ENCODE data around the gene SOCS1. TPM values are rescaled to one million over a fixed set of nuclear protein-coding genes. Genes with fewer than 3 reads are reported as not detected.

Gene SOCS1, protein sequence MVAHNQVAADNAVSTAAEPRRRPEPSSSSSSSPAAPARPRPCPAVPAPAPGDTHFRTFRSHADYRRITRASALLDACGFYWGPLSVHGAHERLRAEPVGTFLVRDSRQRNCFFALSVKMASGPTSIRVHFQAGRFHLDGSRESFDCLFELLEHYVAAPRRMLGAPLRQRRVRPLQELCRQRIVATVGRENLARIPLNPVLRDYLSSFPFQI
- total RNA-seq: 9.0 and 13.1 TPM in 2 replicates
- polyA plus RNA-seq: 18.6 and 33.5 TPM in 2 replicates

DNA sequence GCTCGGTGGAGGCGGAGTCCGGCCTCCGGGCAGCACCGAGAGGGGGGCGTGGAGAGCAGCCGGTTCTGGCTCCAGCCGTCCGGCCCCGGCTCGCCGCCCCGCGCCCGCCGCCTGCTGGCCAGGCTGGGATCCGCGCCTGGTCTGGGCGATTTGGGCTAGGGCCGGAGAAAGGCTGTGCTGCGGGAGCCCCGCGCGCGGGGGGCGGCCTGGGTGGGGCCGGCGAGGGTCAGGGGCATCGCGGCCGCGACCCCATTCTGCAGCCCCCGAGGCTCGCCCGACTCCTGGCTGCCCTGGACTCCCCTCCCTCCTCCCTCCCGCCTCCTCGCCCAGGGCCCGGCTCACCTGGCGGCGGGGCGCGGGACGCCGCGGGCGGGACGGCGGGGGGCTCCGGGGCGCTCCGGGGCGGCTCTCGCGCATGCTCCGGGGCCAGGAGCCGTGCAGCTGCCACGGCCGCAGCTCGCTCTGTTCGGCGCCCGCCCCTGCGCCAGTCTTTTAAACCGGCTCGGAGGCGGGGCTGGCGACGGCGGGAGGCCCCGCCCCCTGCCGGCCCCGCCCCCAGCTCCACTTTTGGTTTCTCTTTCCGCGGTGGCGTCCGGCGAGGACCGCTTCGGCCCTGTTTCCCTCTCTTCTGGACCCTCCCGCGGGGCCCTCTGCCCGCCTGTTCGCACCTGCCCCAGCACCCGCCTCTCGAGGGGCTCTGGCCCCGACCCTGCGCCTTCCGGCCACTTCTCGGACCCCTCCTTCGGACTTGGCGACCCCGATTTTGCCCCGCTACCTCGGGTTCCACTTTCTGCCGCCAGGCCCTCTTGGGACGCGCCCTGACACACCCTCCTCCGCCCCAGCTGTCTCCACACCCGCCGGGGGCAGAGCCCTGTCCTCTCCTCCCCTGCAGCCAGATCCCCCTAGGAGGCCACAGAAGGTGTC is at the start of gene SOCS1:
TSS of gene SOCS1 (minus strand) at position 468 of the 924 bp plus-strand sequence. CDS start 726 bp downstream, outside the sequence.
- no peaks in the 10 kb centered on the region for H3K9me3 ChIP-seq (ENCODE audit: low read depth)
- H4K20me1 ChIP-seq (ENCODE audit: insufficient read depth, poor library complexity, severe bottlenecking): peaks cover 35% of the 10 kb centered on the region
- peaks cover 14% of the 10 kb centered on the region for H3K4me1 ChIP-seq (ENCODE audit: insufficient read depth)
- H3K9me2 ChIP-seq (replicated peaks; ENCODE audit: insufficient read depth): no peaks in the 10 kb centered on the region
- H3K79me2 ChIP-seq: peaks cover 31% of the 10 kb centered on the region
- H3K36me3 ChIP-seq (replicated peaks; ENCODE audit: insufficient read depth, low read depth): no peaks in the 10 kb centered on the region
- H3K27ac ChIP-seq: peak within 1 kb of the TSS; percentile 100
- H3K4me3 ChIP-seq: peak within 1 kb of the TSS; percentile 99
- WGBS (ENCODE audit: low lambda C conversion rate, missing lambda C conversion rate): 0% methylated on average over 2 of the region's 100 CpGs
- H2AFZ ChIP-seq: peak within 1 kb of the TSS; percentile 86
- peak within 1 kb of the TSS; percentile 100 for H3K4me2 ChIP-seq
- H3K27me3 ChIP-seq: no peaks in the 10 kb centered on the region
- TF ChIP-seq, protein P1, sequence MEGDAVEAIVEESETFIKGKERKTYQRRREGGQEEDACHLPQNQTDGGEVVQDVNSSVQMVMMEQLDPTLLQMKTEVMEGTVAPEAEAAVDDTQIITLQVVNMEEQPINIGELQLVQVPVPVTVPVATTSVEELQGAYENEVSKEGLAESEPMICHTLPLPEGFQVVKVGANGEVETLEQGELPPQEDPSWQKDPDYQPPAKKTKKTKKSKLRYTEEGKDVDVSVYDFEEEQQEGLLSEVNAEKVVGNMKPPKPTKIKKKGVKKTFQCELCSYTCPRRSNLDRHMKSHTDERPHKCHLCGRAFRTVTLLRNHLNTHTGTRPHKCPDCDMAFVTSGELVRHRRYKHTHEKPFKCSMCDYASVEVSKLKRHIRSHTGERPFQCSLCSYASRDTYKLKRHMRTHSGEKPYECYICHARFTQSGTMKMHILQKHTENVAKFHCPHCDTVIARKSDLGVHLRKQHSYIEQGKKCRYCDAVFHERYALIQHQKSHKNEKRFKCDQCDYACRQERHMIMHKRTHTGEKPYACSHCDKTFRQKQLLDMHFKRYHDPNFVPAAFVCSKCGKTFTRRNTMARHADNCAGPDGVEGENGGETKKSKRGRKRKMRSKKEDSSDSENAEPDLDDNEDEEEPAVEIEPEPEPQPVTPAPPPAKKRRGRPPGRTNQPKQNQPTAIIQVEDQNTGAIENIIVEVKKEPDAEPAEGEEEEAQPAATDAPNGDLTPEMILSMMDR (IDR thresholded peaks at IDR 0.05; ENCODE audit: poor library complexity): peak; percentile 74
- TF ChIP-seq EZH2 (IDR thresholded peaks at IDR 0.05; ENCODE audit: borderline replicate concordance): no peak
- peak; percentile 95 for DNase-seq (ENCODE audit: low spot score)

DNA sequence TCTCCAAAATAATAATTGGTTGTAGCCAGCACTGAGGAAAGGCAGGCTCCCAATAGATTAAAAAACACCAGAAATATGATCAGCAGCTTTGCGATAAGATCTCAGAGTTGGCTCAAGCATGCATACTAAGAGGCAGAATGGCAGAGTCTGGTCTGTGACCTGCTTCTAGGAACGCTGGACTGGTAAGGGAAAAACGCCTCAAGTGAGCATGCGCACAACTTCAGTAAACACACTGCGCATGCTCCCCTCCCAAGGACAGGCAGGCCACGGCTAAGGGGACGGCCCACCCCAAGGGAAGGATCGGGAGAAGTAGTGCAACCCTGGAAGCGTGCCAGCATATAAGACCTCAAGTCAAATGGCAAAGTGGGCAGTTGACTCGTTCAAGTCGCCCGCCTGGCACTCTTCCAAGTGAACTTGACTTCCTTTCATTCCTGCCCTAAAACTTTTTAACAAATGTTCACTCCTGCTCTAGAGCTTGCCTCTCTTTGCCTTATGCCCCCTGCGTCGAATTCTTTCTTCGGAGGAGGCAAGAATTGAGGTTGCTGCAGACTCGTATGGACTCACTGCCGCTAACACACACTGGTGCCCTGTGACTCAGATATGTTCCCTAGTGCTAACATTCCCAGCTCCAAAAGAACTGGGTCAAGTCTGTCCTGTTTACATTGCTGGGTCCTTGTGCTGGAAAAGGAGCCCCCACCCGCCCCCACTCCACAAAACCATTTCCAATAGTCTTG is 47.6 kb upstream of the SOCS1 start:
- no peaks in the 10 kb centered on the region for H3K9me3 ChIP-seq (ENCODE audit: low read depth)
- no peak overlapping the region for H3K4me3 ChIP-seq
- DNase-seq (ENCODE audit: low spot score): peak; percentile 39
- WGBS (ENCODE audit: low lambda C conversion rate, missing lambda C conversion rate): 79% methylated on average over 17 of the region's 18 CpGs
- no peaks in the 10 kb centered on the region for H3K36me3 ChIP-seq (replicated peaks; ENCODE audit: insufficient read depth, low read depth)
- peak overlapping the region; percentile 7 for H3K27ac ChIP-seq
- H2AFZ ChIP-seq: no peak overlapping the region
- H3K79me2 ChIP-seq: no peaks in the 10 kb centered on the region
- H4K20me1 ChIP-seq (ENCODE audit: insufficient read depth, poor library complexity, severe bottlenecking): no peaks in the 10 kb centered on the region
- H3K9me2 ChIP-seq (replicated peaks; ENCODE audit: insufficient read depth): no peaks in the 10 kb centered on the region
- TF ChIP-seq EZH2 (IDR thresholded peaks at IDR 0.05; ENCODE audit: borderline replicate concordance) (no peak), EZH2phosphoT487 (IDR thresholded peaks at IDR 0.05; ENCODE audit: low read depth, severe bottlenecking, unreplicated experiment) (no peak)
- TF ChIP-seq, protein P1 (IDR thresholded peaks at IDR 0.05; ENCODE audit: poor library complexity): no peak
- peaks cover 25% of the 10 kb centered on the region for H3K4me1 ChIP-seq (ENCODE audit: insufficient read depth)
- H3K4me2 ChIP-seq: no peak overlapping the region
- no peaks in the 10 kb centered on the region for H3K27me3 ChIP-seq

DNA sequence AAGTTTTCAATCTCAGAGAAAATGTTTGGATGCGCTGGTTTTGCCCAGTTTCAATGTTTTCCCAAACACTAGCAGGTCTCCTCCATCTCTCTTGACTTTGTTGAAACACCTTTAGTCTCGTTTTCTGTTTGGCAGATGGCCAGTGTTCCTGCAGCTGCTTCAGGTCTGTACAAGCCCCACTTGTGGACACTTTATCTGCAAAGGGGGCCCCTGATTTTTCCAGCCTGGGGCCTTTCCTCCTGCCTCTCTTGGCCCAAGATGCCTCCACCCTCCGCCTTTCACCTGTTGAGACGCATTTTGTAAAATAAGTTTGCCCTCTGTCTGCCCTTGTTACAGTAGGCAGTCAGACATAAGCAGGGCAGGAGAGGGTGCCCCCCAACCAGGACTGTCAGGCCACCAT is 47.0 kb upstream of the SOCS1 start:
- Histone ChIP-seq H4K20me1 (ENCODE audit: insufficient read depth, poor library complexity, severe bottlenecking) (no peaks in the 10 kb centered on the region), H3K27ac (peak overlapping the region; percentile 7), H3K4me1 (ENCODE audit: insufficient read depth) (peaks cover 25% of the 10 kb centered on the region), H3K4me2 (no peak overlapping the region), H3K79me2 (no peaks in the 10 kb centered on the region), H3K27me3 (no peaks in the 10 kb centered on the region), H3K9me3 (ENCODE audit: low read depth) (no peaks in the 10 kb centered on the region), H3K36me3 (replicated peaks; ENCODE audit: insufficient read depth, low read depth) (no peaks in the 10 kb centered on the region), H3K9me2 (replicated peaks; ENCODE audit: insufficient read depth) (no peaks in the 10 kb centered on the region), H2AFZ (no peak overlapping the region), H3K4me3 (no peak overlapping the region)
- WGBS (ENCODE audit: low lambda C conversion rate, missing lambda C conversion rate): 77% methylated on average over 4 of the region's 4 CpGs
- DNase-seq (ENCODE audit: low spot score): no peak
- TF ChIP-seq EZH2phosphoT487 (IDR thresholded peaks at IDR 0.05; ENCODE audit: low read depth, severe bottlenecking, unreplicated experiment): no peak
- TF ChIP-seq, protein P1 (IDR thresholded peaks at IDR 0.05; ENCODE audit: poor library complexity): no peak
- no peak for TF ChIP-seq EZH2 (IDR thresholded peaks at IDR 0.05; ENCODE audit: borderline replicate concordance)
